ENCODE results near the gene UNKL. TPM values are rescaled to one million over a fixed set of nuclear protein-coding genes. Genes with fewer than 3 reads are reported as not detected.

Gene UNKL
- total RNA-seq, 1 donor from 2014 or later: 144 TPM

DNA sequence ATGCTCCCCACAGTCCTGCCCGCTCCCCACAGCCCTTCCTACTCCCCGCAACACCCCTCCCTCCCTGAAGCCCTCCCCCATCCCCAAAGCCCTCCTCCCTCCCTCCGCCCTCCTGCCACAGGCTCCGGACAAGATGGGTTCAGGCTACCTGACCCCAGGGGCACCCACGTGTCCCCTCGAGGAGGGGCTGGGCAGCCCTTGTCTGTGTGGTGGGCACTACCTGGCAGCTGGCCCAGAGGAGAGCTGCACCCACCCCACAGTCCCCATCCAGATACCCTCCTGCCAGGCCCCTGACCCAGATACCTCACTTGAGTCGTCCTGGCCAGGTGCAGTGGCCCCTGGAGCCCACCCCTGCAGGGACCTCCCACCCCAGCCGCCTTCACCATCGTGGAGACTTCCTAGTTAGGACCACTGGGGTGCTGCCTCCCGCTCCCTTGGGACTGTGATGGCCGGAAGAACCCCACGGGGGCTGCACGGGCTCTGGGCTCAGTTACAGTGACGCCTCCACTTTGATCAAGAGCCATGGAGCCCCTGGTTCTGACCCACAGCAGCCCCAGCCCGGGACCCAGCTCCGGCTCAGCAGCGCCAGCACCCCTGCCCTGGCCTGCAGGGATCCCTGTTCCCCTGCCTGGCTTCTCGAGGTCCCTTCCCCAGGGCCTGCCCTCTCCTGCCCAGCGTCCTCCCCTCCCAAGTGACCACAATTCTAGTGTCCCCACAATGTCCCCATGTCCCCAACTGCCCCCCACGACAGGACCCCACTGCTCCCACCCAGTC, 17.2 kb upstream of the UNKL start:
- H3K4me1 ChIP-seq: no peaks in the 10 kb centered on the region
- DNase-seq (ENCODE audit: low spot score in 2 of 2): no peak
- H3K9me3 ChIP-seq: no peaks in the 10 kb centered on the region
- H3K27ac ChIP-seq: no peak overlapping the region
- TF ChIP-seq, protein P1, sequence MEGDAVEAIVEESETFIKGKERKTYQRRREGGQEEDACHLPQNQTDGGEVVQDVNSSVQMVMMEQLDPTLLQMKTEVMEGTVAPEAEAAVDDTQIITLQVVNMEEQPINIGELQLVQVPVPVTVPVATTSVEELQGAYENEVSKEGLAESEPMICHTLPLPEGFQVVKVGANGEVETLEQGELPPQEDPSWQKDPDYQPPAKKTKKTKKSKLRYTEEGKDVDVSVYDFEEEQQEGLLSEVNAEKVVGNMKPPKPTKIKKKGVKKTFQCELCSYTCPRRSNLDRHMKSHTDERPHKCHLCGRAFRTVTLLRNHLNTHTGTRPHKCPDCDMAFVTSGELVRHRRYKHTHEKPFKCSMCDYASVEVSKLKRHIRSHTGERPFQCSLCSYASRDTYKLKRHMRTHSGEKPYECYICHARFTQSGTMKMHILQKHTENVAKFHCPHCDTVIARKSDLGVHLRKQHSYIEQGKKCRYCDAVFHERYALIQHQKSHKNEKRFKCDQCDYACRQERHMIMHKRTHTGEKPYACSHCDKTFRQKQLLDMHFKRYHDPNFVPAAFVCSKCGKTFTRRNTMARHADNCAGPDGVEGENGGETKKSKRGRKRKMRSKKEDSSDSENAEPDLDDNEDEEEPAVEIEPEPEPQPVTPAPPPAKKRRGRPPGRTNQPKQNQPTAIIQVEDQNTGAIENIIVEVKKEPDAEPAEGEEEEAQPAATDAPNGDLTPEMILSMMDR (IDR thresholded peaks at IDR 0.05): no peak
- intact Hi-C loops (cut with DNase I): no loop called here
- no peaks in the 10 kb centered on the region for H3K27me3 ChIP-seq
- no peaks in the 10 kb centered on the region for H3K36me3 ChIP-seq
- H3K4me3 ChIP-seq: no peak overlapping the region

DNA sequence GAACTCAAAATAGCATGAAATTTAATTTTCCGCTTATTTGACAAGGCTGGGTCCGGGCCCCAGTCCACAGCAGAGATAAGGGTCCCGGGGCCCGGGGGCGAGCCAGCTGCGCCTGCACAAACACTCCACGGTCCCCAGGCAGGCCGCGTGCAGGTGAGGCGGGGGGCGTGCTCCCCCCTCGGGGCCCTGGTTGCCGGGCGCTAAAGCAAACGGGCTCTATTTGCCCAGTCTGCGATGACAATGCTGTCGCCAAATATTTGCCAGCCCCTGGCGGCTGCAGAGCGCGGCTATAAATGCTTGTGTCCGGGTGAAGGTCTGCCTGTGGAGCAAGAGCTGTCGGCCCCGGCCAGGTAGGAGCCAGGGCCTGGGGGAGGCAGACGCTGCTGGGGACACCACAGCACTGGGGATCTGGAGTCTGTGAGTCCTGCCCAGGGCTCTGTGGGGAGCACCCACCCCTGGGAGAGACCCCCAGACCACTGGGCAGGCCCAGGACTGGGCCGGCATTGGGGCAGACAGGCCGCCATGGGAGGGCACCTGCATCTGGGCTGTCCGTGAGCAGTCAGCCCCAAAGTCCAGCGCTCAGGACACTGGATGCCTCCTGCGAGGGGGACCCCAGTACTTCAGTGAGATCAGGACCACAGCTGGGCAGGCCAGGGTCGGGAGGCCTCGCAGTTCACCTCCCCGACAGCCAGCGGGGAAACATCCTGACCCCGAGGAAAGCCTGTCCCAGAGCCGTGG, 16.4 kb upstream of the UNKL start, which contains the start of gene PERCC1:
TSS of gene PERCC1 (plus strand) at position 320 of the 738 bp plus-strand sequence. CDS start 1,516 bp downstream, outside the sequence.
- H3K36me3 ChIP-seq: no peaks in the 10 kb centered on the region
- intact Hi-C loops (cut with DNase I): no loop called here
- no peak within 1 kb of the TSS for H3K27ac ChIP-seq
- no peak for DNase-seq (ENCODE audit: low spot score in 2 of 2)
- no peaks in the 10 kb centered on the region for H3K4me1 ChIP-seq
- H3K27me3 ChIP-seq: no peaks in the 10 kb centered on the region
- TF ChIP-seq, protein P1 (IDR thresholded peaks at IDR 0.05): no peak
- no peak within 1 kb of the TSS for H3K4me3 ChIP-seq
- H3K9me3 ChIP-seq: no peaks in the 10 kb centered on the region

DNA sequence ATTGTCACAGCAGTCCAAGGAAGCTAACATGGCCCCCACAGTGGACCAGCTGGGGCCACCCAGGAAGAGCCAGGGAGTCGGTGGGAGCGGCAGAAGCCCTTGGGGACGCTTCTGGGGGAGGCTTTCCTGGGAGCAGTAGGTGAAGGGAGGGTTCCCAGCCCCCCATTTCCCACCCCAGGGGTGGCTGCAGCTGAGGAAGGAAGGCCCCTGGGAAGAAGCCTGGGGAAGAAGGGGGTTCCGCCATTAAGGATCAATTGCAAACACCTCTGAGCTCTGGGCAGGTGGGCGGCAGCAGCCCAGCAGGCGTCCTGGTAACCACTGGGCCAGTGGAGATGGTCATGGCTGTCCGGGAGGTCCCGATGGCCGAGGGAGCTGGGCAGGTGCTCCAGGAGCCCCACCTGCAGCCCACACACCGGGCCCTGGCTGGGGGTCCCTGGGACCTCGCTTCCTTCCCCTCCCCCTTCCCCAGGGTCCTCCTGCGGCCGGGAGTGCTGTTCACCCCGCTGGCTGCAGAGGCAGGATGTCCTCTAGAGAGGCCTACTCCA, 15.8 kb upstream of the UNKL start:
- H3K4me1 ChIP-seq: no peaks in the 10 kb centered on the region
- intact Hi-C loops (cut with DNase I): no loop called here
- TF ChIP-seq, protein P1 (IDR thresholded peaks at IDR 0.05): no peak

DNA sequence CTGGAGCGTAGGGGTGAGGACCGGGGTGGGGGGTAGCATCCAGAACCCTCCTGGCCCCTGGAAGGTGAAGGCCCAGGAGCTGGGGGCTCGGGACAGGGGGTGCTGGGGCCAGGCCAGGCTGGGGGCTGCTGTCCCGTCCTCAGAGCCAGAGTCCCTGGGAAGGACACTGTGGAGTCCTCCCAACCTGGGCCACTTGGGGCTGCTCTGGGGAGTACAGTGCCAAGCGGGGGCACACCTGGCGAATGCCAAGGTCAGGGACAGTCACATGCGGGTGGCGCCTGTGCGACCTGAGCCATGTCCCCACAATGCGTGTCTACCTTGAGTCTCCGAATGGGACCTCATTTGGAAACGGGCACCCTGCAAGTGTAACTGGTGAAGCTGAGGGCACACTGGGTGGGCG, 15.1 kb upstream of the UNKL start:
- no peak overlapping the region for H3K27ac ChIP-seq
- H3K4me1 ChIP-seq: no peaks in the 10 kb centered on the region
- intact Hi-C loops (cut with DNase I): no loop called here
- TF ChIP-seq, protein P1 (IDR thresholded peaks at IDR 0.05): no peak
- no peaks in the 10 kb centered on the region for H3K9me3 ChIP-seq
- no peaks in the 10 kb centered on the region for H3K36me3 ChIP-seq
- no peaks in the 10 kb centered on the region for H3K27me3 ChIP-seq
- H3K4me3 ChIP-seq: no peak overlapping the region
- DNase-seq (ENCODE audit: low spot score in 2 of 2): no peak

More for the DNA sequence above, 15.8 kb upstream of the UNKL start:
- Histone ChIP-seq H3K4me3 (no peak overlapping the region), H3K27ac (no peak overlapping the region), H3K27me3 (no peaks in the 10 kb centered on the region), H3K36me3 (no peaks in the 10 kb centered on the region), H3K9me3 (no peaks in the 10 kb centered on the region)
- no peak for DNase-seq (ENCODE audit: low spot score in 2 of 2)

DNA sequence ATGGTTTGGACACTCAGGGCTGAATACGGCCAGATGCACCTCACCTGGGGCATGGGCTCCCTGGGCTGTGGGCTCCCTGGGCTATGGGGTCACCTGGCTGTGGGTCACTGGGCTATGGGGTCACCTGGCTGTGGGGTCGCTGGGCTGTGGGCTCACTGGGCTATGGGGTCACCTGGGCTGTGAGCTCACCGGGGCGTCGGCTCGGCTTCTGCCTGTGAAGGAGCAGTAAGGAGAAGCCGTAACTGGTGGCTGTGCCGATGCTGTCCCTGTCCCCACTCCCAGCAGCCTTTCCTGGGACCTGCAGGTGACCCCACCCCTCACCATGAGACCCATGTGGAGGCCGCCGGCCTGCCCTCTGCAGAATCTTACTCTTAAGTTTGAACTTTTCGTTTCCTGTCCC, 14.5 kb upstream of the UNKL start:
- no peaks in the 10 kb centered on the region for H3K27me3 ChIP-seq
- H3K4me1 ChIP-seq: no peaks in the 10 kb centered on the region
- no peak overlapping the region for H3K27ac ChIP-seq
- no peak overlapping the region for H3K4me3 ChIP-seq
- H3K9me3 ChIP-seq: no peaks in the 10 kb centered on the region
- H3K36me3 ChIP-seq: no peaks in the 10 kb centered on the region
- intact Hi-C loops (cut with DNase I): no loop called here
- TF ChIP-seq, protein P1 (IDR thresholded peaks at IDR 0.05): no peak
- no peak for DNase-seq (ENCODE audit: low spot score in 2 of 2)

Measured in ascending aorta (tissue), 2 donors.